Breast epithelium (tissue), 4 donors: Measurements from ENCODE around the gene MYBPC2. TPM values are rescaled to one million over a fixed set of nuclear protein-coding genes. Genes with fewer than 3 reads are reported as not detected.

Experiments
- DNase-seq, 2 donors: peaks; one replicate each; pipeline ENCODE4 v3.0.0-alpha.2; 2019; ENCODE audit warnings: low spot score in 2 of 2
- H3K27ac ChIP-seq, 2 donors: fragments of 200-600 bp; sonication (generic) in 1 of 2; one replicate each; pipeline ENCODE4 v1.5.1; 2016 to 2019; ENCODE audit warnings: mild to moderate bottlenecking in 1 of 2
- H3K27me3 ChIP-seq, 2 donors: fragments of 200-600 bp; sonication (generic) in 1 of 2; one replicate each; pipeline versions ENCODE4 v1.5.1 to v1.6.0; 2017 to 2019; ENCODE audit warnings: control low read depth in 1 of 2, mild to moderate bottlenecking in 1 of 2
- H3K36me3 ChIP-seq: fragments of 200-600 bp; one replicate; pipeline ENCODE4 v1.5.1; 2019
- H3K4me1 ChIP-seq, 2 donors: fragments of 200-600 bp; sonication (generic); one replicate each; pipeline ENCODE4 v1.5.1; 2016 to 2019; ENCODE audit warnings: control low read depth in 1 of 2
- H3K4me3 ChIP-seq, 3 donors: fragments of 200-600 bp; sonication (generic); 1 replicate in 2 of 3; 2 replicates in 1 of 3; pipeline ENCODE4 v1.5.1; 2016 to 2019; ENCODE audit warnings: mild to moderate bottlenecking in 3 of 3, moderate library complexity in 2 of 3
- H3K9me3 ChIP-seq, 2 donors: fragments of 200-600 bp; sonication (generic) in 1 of 2; one replicate each; pipeline ENCODE4 v1.5.1; 2016 to 2019; ENCODE audit warnings: control low read depth in 1 of 2
- POLR2A ChIP-seq: fragments of 450-650 bp; IDR thresholded peaks from one replicate; pipeline ENCODE4 v1.6.1; 2016; ENCODE audit warnings: antibody characterized with exemption, mild to moderate bottlenecking, moderate library complexity
- POLR2AphosphoS5 ChIP-seq, 3 donors: sonication (generic); formaldehyde crosslinking; IDR thresholded peaks; one replicate each; pipeline ENCODE4 v1.6.1; 2017; ENCODE audit warnings: antibody characterized with exemption in 3 of 3
- intact Hi-C: fragments of 100-400 bp; cut with DNase I; formaldehyde crosslinking; loops from one replicate; pipeline ENCODE4 v1.15.1; 2023; ENCODE audit warnings: low total_unique reads
- total RNA-seq, 3 donors: library from RNA; depleted of rRNA; stranded (reverse); fragments of >200 nt; gene quantifications; one replicate each; pipeline ENCODE4 v1.1.0, GENCODE V29; 2016
- TF ChIP-seq, protein P1 (sequence below), 3 donors: fragments of 450-650 bp; IDR thresholded peaks; one replicate each; pipeline ENCODE4 v1.5.1; 2016 to 2017; ENCODE audit warnings: antibody characterized with exemption in 3 of 3, mild to moderate bottlenecking in 3 of 3, moderate library complexity in 3 of 3

MYBPC2 gene
- total RNA-seq, 3 donors from 2014 or later: under 0.01 TPM; not detected in 2

DNA sequence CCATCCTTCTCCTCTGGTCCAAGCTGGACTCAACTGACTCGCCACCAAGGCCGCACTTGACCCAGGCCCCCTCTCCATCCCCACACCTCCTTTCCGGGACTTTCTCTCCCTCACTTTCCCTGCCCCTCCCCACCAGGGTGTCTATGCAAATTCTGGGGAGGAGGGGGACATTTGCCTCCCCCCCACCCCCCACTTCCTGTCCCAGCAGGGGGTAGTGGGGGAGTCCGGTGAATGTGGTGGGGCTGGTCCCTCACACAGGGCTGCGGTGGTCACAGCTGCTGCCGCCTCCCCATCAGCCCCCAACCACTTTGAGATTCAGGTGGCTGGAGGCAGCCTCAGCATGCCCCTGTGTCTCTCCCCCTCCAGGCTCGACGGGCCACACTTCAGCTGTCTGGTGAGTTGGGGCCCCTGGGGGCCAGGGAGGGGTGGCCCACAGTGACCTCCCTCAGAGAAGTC lies 13.1 kb upstream of the MYBPC2 start:
- Histone ChIP-seq H3K9me3 (no peaks in the 10 kb centered on the region), H3K27me3 (peaks cover 5 to 44% of the 10 kb centered on the region in 2 donors), H3K36me3 (no peaks in the 10 kb centered on the region), H3K27ac (no peak overlapping the region), H3K4me3 (no peak overlapping the region), H3K4me1 (no peaks in the 10 kb centered on the region)
- no peak for DNase-seq
- TF ChIP-seq, protein P1, sequence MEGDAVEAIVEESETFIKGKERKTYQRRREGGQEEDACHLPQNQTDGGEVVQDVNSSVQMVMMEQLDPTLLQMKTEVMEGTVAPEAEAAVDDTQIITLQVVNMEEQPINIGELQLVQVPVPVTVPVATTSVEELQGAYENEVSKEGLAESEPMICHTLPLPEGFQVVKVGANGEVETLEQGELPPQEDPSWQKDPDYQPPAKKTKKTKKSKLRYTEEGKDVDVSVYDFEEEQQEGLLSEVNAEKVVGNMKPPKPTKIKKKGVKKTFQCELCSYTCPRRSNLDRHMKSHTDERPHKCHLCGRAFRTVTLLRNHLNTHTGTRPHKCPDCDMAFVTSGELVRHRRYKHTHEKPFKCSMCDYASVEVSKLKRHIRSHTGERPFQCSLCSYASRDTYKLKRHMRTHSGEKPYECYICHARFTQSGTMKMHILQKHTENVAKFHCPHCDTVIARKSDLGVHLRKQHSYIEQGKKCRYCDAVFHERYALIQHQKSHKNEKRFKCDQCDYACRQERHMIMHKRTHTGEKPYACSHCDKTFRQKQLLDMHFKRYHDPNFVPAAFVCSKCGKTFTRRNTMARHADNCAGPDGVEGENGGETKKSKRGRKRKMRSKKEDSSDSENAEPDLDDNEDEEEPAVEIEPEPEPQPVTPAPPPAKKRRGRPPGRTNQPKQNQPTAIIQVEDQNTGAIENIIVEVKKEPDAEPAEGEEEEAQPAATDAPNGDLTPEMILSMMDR (IDR thresholded peaks at IDR 0.05): no peak
- TF ChIP-seq POLR2A (no peak), POLR2AphosphoS5 (IDR thresholded peaks at IDR 0.05) (no peak)
- intact Hi-C loops: no loop called here

GRCh38 chr19:50420127-50420526 lies 12.6 kb upstream of the MYBPC2 start:
- intact Hi-C loops: no loop called here
- Histone ChIP-seq H3K27ac (no peak overlapping the region), H3K4me1 (no peaks in the 10 kb centered on the region), H3K9me3 (no peaks in the 10 kb centered on the region), H3K4me3 (no peak overlapping the region), H3K36me3 (no peaks in the 10 kb centered on the region), H3K27me3 (peaks cover 5 to 44% of the 10 kb centered on the region in 2 donors)
- TF ChIP-seq POLR2AphosphoS5 (IDR thresholded peaks at IDR 0.05) (no peak), POLR2A (no peak)
- TF ChIP-seq, protein P1 (IDR thresholded peaks at IDR 0.05): no peak
- no peak for DNase-seq

DNA sequence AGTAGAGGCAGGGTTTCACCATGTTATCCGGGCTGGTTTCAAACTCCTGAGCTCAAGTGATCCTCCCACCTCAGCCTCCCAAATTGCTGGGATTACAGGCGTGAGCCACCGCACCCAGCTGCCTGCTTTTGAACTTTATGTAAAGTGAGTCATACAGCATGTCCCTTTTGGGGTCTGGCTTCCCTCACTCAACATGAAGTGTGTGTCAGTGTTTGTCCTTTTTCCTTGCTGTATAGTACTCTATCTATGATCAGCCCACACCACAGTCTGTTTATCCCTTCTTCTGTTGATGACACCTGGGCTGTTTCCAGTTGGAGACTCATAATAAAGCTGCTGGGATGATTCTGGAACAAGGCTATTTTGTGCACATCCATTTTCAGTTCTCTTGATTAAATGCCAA lies 11.9 kb upstream of the MYBPC2 start:
- Histone ChIP-seq H3K4me3 (no peak overlapping the region), H3K9me3 (no peaks in the 10 kb centered on the region), H3K27me3 (peaks cover 5 to 44% of the 10 kb centered on the region in 2 donors), H3K4me1 (no peaks in the 10 kb centered on the region), H3K27ac (no peak overlapping the region), H3K36me3 (no peaks in the 10 kb centered on the region)
- intact Hi-C loops: no loop called here
- DNase-seq: no peak
- no peak for TF ChIP-seq POLR2A
- TF ChIP-seq, protein P1 (IDR thresholded peaks at IDR 0.05): no peak
- no peak for TF ChIP-seq POLR2AphosphoS5 (IDR thresholded peaks at IDR 0.05)

DNA sequence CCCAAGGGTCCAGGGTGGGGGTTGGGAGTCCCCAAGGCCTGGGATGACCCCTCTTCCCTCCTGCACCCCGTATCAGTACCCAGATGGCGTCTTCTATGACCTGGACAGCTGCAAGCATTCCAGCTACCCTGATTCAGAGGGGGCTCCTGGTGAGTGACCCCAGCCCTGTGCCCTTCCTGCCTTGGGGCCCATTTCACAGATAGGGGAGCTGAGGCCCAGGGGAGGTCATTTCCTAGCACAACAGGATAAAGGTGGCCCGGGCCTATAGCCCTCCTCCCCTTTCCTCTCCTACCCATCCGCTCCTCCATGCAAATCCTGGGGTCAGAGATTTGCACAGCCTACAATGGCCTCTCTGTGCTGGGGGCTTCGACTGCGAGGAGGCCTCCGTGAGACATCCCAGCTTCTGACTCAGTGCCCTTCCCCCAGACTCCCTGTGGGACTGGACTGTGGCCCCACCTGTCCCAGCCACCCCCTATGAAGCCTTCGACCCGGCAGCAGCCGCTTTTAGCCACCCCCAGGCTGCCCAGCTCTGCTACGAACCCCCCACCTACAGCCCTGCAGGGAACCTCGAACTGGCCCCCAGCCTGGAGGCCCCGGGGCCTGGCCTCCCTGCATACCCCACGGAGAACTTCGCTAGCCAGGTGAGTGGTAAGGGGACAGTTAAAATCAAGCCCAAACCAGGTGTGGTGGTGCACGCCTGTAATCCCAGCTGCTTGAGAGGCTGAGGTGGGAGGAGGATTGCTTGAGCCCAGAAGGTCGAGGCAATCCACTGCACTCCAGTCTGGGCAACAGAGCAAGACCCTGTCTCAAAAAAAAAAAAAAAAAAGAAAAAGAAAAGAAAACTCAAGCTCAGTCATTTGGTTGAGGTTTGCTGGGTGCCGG lies 10.1 kb upstream of the MYBPC2 start:
- Histone ChIP-seq H3K9me3 (no peaks in the 10 kb centered on the region), H3K27ac (no peak overlapping the region), H3K4me1 (no peaks in the 10 kb centered on the region), H3K27me3 (peaks cover 5 to 33% of the 10 kb centered on the region in 2 donors), H3K4me3 (no peak overlapping the region), H3K36me3 (no peaks in the 10 kb centered on the region)
- no peak for DNase-seq
- TF ChIP-seq POLR2A: no peak
- intact Hi-C loops: no loop called here

DNA sequence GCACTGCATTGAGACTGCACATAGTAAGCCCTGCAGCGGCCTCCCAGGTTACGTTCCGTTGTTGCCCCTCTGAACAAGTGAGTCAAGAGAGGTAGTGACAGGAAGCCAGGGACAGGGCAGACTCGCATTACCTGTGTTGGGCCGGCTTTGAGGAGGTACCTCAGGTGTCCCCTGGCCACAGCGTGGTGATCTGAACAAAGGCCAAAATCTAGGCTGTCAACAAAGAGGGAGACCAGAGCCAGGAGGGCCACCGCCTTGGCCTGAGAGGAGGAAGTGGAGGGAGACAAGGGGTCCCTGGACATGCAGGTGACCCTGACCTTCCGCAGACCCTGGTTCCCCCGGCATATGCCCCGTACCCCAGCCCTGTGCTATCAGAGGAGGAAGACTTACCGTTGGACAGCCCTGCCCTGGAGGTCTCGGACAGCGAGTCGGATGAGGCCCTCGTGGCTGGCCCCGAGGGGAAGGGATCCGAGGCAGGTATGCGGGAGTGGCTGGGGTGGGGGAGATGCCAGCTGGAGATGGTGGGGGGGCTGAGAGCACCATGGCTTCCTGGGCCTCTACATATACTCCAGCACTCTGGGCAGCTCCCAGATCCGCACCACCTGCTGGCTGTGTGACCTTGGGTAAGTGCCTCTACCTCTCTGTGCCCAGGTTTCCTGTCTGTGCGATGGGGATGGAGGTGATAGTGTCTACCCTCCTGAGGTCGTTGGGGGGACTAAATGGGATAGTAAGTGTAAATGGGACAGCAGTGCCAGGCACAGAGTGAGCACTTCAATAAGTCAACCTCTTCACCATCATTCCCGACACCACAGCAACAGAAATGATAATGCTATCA lies 9.2 kb upstream of the MYBPC2 start:
- Histone ChIP-seq H3K4me3 (no peak overlapping the region), H3K27ac (no peak overlapping the region), H3K4me1 (no peaks in the 10 kb centered on the region), H3K9me3 (no peaks in the 10 kb centered on the region), H3K36me3 (no peaks in the 10 kb centered on the region), H3K27me3 (peaks cover 4 to 24% of the 10 kb centered on the region in 2 donors)
- TF ChIP-seq POLR2A: no peak
- TF ChIP-seq POLR2AphosphoS5 (IDR thresholded peaks at IDR 0.05): no peak
- TF ChIP-seq, protein P1 (IDR thresholded peaks at IDR 0.05): no peak
- intact Hi-C loops: no loop called here
- no peak for DNase-seq
